HepG2 (cell line): ENCODE data around the gene MGST2. TPM values are rescaled to one million over a fixed set of nuclear protein-coding genes. Genes with fewer than 3 reads are reported as not detected.

ENCODE experiments used
- ATAC-seq: fragments of 200-7000 bp; cut with Tn5 transposase; 3 replicates; pipeline ENCODE4 v1.9.1; 2020; ENCODE audit warnings: mild to moderate bottlenecking, moderate library complexity
- BruUV-seq: library from RNA; stranded (reverse); fragments of 400-500 nt; replicated peaks from 2 replicates; lab custom pipeline; 2021; lab: Mats Ljungman, UMichigan
- CTCF ChIA-PET: fragments of 300-600 bp; formaldehyde crosslinking; extraction: SDS; loops from one replicate; lab custom pipeline; 2021; ENCODE audit warnings: low total read pairs, inconsistent platforms, low intra/inter-chr PET ratio; lab: Yijun Ruan, JAX
- POLR2A ChIA-PET: fragments of 350-600 bp; sonication (Branson Sonifier 250); formaldehyde crosslinking; loops from one replicate; lab custom pipeline; 2020; ENCODE audit warnings: antibody characterized with exemption, inconsistent platforms; lab: Yijun Ruan, JAX
- DNase-seq: peaks from one replicate; pipeline ENCODE4 v3.0.0-alpha.2; 2015; ENCODE audit warnings: low spot score
- FAIRE-seq: peaks from 3 replicates; lab custom pipeline; 2011; peaks lifted over from hg19 to GRCh38; lab: Jason Lieb, UNC
- H2AFZ ChIP-seq: one replicate; pipeline ENCODE4 v1.6.1; 2011; ENCODE audit warnings: low read length, inconsistent platforms
- H3K27ac ChIP-seq: fragments of 300-600 bp; 3 replicates; pipeline ENCODE4 v1.8.0; 2011; ENCODE audit warnings: mixed run types, mild to moderate bottlenecking, mixed read lengths, low read length, inconsistent platforms; ENCODE audit not compliant: insufficient read depth; ENCODE audit errors: extremely low read length
- H3K27me3 ChIP-seq, 2 experiments: fragments of 200-600 bp in 1 of 2; 2 replicates in 1 of 2; 3 replicates in 1 of 2; pipeline versions ENCODE4 v1.6.0 to v1.8.0; 2011; ENCODE audit warnings: low read length in 2 of 2, mild to moderate bottlenecking in 2 of 2, moderate library complexity in 2 of 2, inconsistent platforms in 1 of 2; ENCODE audit not compliant: insufficient read depth in 2 of 2, control insufficient read depth in 1 of 2
- H3K36me3 ChIP-seq, 2 experiments: fragments of 200-600 bp in 1 of 2; replicated peaks in 1 of 2; 2 replicates in 1 of 2; 3 replicates in 1 of 2; pipeline versions ENCODE4 v1.5.1 to v1.8.0; 2011; ENCODE audit warnings: low read length in 2 of 2, inconsistent platforms in 1 of 2; ENCODE audit not compliant: insufficient read depth in 2 of 2, control insufficient read depth in 1 of 2
- H3K4me1 ChIP-seq: 2 replicates; pipeline ENCODE4 v1.5.1; 2012; ENCODE audit warnings: low read length, inconsistent platforms; ENCODE audit not compliant: insufficient read depth
- H3K4me2 ChIP-seq: 2 replicates; pipeline ENCODE4 v1.6.0; 2011; ENCODE audit warnings: low read depth, low read length, inconsistent platforms
- H3K4me3 ChIP-seq, 3 experiments: fragments of 200-600 bp in 1 of 3; sonication (generic), shearing (Covaris generic) in 1 of 3; replicated peaks in 1 of 3; 2 replicates each; pipeline ENCODE4 v1.5.1; 2011 to 2016; ENCODE audit warnings: low read length in 3 of 3, inconsistent platforms in 2 of 3, low read depth in 2 of 3, mild to moderate bottlenecking in 2 of 3, control low read depth in 1 of 3, mixed read lengths in 1 of 3; ENCODE audit not compliant: insufficient read depth in 1 of 3
- H3K79me2 ChIP-seq: one replicate; pipeline ENCODE4 v1.6.1; 2011; ENCODE audit warnings: low read length, inconsistent platforms; ENCODE audit not compliant: insufficient read depth
- H3K9ac ChIP-seq: 2 replicates; pipeline ENCODE4 v1.6.0; 2011; ENCODE audit warnings: mild to moderate bottlenecking, low read depth, low read length, inconsistent platforms; ENCODE audit not compliant: insufficient read depth
- H3K9me3 ChIP-seq: 2 replicates; pipeline ENCODE4 v1.5.1; 2012; ENCODE audit warnings: mild to moderate bottlenecking, low read length
- H4K20me1 ChIP-seq: 2 replicates; pipeline ENCODE4 v1.6.0; 2011; ENCODE audit warnings: inconsistent platforms, mild to moderate bottlenecking, low read length, moderate library complexity; ENCODE audit not compliant: insufficient read depth
- RARG ChIP-seq: sonication (generic); formaldehyde crosslinking; IDR thresholded peaks from 2 replicates; pipeline ENCODE4 v1.4.0; 2020; ENCODE audit warnings: low read depth, mild to moderate bottlenecking, missing genetic modification reagents
- RBFOX2 ChIP-seq: fragments of 200-400 bp; formaldehyde crosslinking; IDR thresholded peaks from 2 replicates; pipeline ENCODE4 v1.6.1; 2017; ENCODE audit warnings: low read depth, mild to moderate bottlenecking, low read length
- SUZ12 ChIP-seq: fragments of 150-350 bp; IDR thresholded peaks from 2 replicates; pipeline ENCODE4 v1.6.1; 2014; ENCODE audit warnings: low read depth, low read length
- ZNF20 ChIP-seq: sonication (generic); formaldehyde crosslinking; IDR thresholded peaks from 2 replicates; pipeline ENCODE4 v1.4.0; 2020; ENCODE audit warnings: mild to moderate bottlenecking, moderate library complexity, missing genetic modification reagents
- ZNF547 ChIP-seq: sonication (generic); formaldehyde crosslinking; IDR thresholded peaks from 2 replicates; pipeline ENCODE4 v1.5.1; 2020; ENCODE audit warnings: mild to moderate bottlenecking, missing genetic modification reagents
- WGBS: methylation state at CpG from one replicate; pipeline ENCODE4 v1.1.6; 2017; ENCODE audit warnings: low lambda C conversion rate; 5-methylcytosine and 5-hydroxymethylcytosine counted together
- in situ Hi-C: cut with HindIII; loops from 2 replicates; pipeline ENCODE4 v1.10.0; 2017; ENCODE audit warnings: low pct_unique_long_range_greater_than_20kb; ENCODE audit not compliant: extremely low pct_ligation_motif_present
- intact Hi-C: fragments of 100-400 bp; cut with micrococcal nuclease; formaldehyde crosslinking; loops from one replicate; pipeline ENCODE4 v1.10.0; 2022; ENCODE audit not compliant: unreplicated experiment
- polyA plus RNA-seq, 8 experiments: library from polyadenylated mRNA; depleted of rRNA in 3 of 8; stranded (reverse) in 7 of 8; unstranded in 1 of 8; fragments of >200 nt; fragmentation: Illumina TruSeq in 4 of 8; extraction: Trizol in 4 of 8; gene quantifications; 2 replicates each; pipeline versions ENCODE4 v1.2.1 to v1.2.3, GENCODE V29; 2011 to 2016; ENCODE audit warnings: low read depth in 4 of 8, missing spikeins in 1 of 8, mixed read lengths in 1 of 8; ENCODE audit not compliant: insufficient read depth in 1 of 8
- total RNA-seq, 5 experiments: library from RNA; depleted of rRNA; stranded (reverse); fragments of >200 nt; fragmentation: Illumina TruSeq; extraction: Trizol; gene quantifications; 2 replicates each; pipeline ENCODE4 v1.2.3, GENCODE V29; 2016; ENCODE audit warnings: low read depth in 1 of 5
- TF ChIP-seq, protein P1 (sequence below): sonication (generic); formaldehyde crosslinking; IDR thresholded peaks from 2 replicates; pipeline ENCODE4 v1.4.0; 2020; ENCODE audit warnings: missing genetic modification reagents

MGST2 gene
- total and polyA plus RNA-seq, 2 of the 13 experiments (the other 11 are each of a cell fraction or from before 2014, with no cell fraction given) = 205 to 416 TPM

DNA sequence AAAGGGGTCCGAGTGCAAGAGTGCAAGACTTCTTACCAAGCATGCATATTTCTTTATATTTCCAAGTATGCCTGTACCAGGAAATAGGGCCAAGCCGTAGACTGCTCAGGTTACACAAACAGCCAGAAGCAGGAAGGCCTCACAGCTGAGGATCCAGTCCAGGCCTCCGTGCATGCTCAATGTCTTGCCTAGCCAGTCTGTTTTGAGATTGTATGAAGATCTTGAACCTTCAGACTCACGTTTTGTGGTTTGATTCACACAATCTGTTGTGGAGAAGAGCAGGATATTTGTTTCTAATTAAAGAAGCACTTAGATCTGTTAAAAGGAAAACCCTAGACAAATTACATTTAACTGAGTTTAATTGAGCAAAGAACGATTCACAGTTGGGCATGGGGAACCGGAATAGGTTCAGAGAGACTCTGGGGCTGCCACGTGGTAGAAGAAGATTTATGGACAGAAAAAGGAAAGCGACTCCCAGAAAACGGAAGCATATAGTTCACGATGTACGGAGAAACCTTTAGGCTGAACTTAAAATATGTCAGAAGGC lies 1.2 kb downstream of the MGST2 start (continued):
- TF ChIP-seq, protein P1, sequence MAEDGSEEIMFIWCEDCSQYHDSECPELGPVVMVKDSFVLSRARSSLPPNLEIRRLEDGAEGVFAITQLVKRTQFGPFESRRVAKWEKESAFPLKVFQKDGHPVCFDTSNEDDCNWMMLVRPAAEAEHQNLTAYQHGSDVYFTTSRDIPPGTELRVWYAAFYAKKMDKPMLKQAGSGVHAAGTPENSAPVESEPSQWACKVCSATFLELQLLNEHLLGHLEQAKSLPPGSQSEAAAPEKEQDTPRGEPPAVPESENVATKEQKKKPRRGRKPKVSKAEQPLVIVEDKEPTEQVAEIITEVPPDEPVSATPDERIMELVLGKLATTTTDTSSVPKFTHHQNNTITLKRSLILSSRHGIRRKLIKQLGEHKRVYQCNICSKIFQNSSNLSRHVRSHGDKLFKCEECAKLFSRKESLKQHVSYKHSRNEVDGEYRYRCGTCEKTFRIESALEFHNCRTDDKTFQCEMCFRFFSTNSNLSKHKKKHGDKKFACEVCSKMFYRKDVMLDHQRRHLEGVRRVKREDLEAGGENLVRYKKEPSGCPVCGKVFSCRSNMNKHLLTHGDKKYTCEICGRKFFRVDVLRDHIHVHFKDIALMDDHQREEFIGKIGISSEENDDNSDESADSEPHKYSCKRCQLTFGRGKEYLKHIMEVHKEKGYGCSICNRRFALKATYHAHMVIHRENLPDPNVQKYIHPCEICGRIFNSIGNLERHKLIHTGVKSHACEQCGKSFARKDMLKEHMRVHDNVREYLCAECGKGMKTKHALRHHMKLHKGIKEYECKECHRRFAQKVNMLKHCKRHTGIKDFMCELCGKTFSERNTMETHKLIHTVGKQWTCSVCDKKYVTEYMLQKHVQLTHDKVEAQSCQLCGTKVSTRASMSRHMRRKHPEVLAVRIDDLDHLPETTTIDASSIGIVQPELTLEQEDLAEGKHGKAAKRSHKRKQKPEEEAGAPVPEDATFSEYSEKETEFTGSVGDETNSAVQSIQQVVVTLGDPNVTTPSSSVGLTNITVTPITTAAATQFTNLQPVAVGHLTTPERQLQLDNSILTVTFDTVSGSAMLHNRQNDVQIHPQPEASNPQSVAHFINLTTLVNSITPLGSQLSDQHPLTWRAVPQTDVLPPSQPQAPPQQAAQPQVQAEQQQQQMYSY = 0 out of 2 replicates have a peak, but pooled peaks have one; percentile 38
- TF ChIP-seq, all 625 proteins: peak for 34

GRCh38 chr4:139668036-139668435 lies 2.4 kb downstream of the MGST2 start:
- H3K4me1 ChIP-seq = peaks cover 82% of the 10 kb centered on the region
- POLR2A ChIA-PET = interaction anchor here (0.8 to 1.6 kb wide), 2 partner anchors 24 to 42 kb away, joined by 3 read pairs; no protein-coding TSS in a partner anchor
- peaks cover 76% of the 10 kb centered on the region for H3K79me2 ChIP-seq
- DNase-seq (no peak), FAIRE-seq (peak; percentile 15), ATAC-seq (no peak)
- H3K36me3 ChIP-seq = peaks cover 8 to 20% of the 10 kb centered on the region in 2 experiments; a peak in 4 of 5 replicates
- peak; percentile 29; the same call in 1 of the 2 replicates for TF ChIP-seq RBFOX2
- TF ChIP-seq SUZ12 = no peak
- TF ChIP-seq ZNF20 = no peak
- no peak for TF ChIP-seq RARG (CRISPR knock-in tag)
- no peak for TF ChIP-seq ZNF547
- H4K20me1 ChIP-seq = peaks cover 46% of the 10 kb centered on the region
- no peaks in the 10 kb centered on the region for H3K9me3 ChIP-seq
- no peaks in the 10 kb centered on the region; a peak in 1 of 5 replicates for H3K27me3 ChIP-seq
- H3K9ac ChIP-seq = peak overlapping the region; percentile 94
- WGBS = 13% methylated on average over 2 of the region's 2 CpGs
- H2AFZ ChIP-seq = no peak overlapping the region
- H3K27ac ChIP-seq = peak overlapping the region; percentile 95
- peak overlapping the region; percentile 75 to 81 (median 79) for H3K4me3 ChIP-seq
- no TSS peak for BruUV-seq
- CTCF ChIA-PET = no interaction called here
- in situ Hi-C loops (no loop called here), intact Hi-C loops (loop anchor here (5.0 to 10.0 kb wide), 2 partner anchors 177 to 484 kb away; partner anchors contain the start of gene MAML3)
- H3K4me2 ChIP-seq = peak overlapping the region; percentile 86
